ENCODE measurements around the gene LRRC3C. TPM values are rescaled to one million over a fixed set of nuclear protein-coding genes. Genes with fewer than 3 reads are reported as not detected.

LRRC3C gene
- total RNA-seq, 1 donor from 2014 or later: not detected

- FAIRE-seq (no peak), DNase-seq (ENCODE audit: low read depth) (no peak)
- Histone ChIP-seq H3K9ac (ENCODE audit: low read length) (no peak overlapping the region), H3K27ac (ENCODE audit: low read depth, low read length) (no peak overlapping the region), H3K4me1 (ENCODE audit: insufficient read depth, low read length) (peaks cover 34% of the 10 kb centered on the region), H3K4me3 (ENCODE audit: insufficient read depth, low read depth, low read length) (no peak overlapping the region), H2AFZ (ENCODE audit: low read depth, low read length) (no peak overlapping the region), H3K27me3 (ENCODE audit: insufficient read depth, low read length) (no peaks in the 10 kb centered on the region), H4K20me1 (ENCODE audit: insufficient read depth, low read length) (peaks cover 68% of the 10 kb centered on the region), H3K9me3 (ENCODE audit: insufficient read depth, low read depth, low read length) (no peaks in the 10 kb centered on the region), H3K36me3 (ENCODE audit: insufficient read depth, low read length) (peaks cover 25% of the 10 kb centered on the region), H3K4me2 (ENCODE audit: low read length) (no peak overlapping the region), H3K79me2 (ENCODE audit: insufficient read depth, low read length) (peaks cover 43% of the 10 kb centered on the region)
- Mint-ChIP-seq H3K27ac (ENCODE audit: unreplicated experiment) (peak overlapping the region; percentile 34), H3K27me3 (ENCODE audit: low read depth, unreplicated experiment) (no peaks in the 10 kb centered on the region), H3K36me3 (ENCODE audit: low read depth, unreplicated experiment) (peaks cover 28% of the 10 kb centered on the region), H3K4me3 (ENCODE audit: unreplicated experiment) (no peak overlapping the region), H3K9me3 (ENCODE audit: unreplicated experiment) (no peaks in the 10 kb centered on the region), H3K4me1 (ENCODE audit: low read depth, unreplicated experiment) (peaks cover 11% of the 10 kb centered on the region)
- no peak for TF ChIP-seq EZH2 (IDR thresholded peaks at IDR 0.05; ENCODE audit: insufficient read depth, low read length)
- TF ChIP-seq CTCF (IDR thresholded peaks at IDR 0.05; ENCODE audit: insufficient read depth, low read depth, low read length): no peak
These were observed 4.3 kb upstream of the LRRC3C start for GRCh38 chr17:39923230-39923629.

- peak overlapping the region; percentile 100 for H3K4me2 ChIP-seq (ENCODE audit: low read length)
- peaks cover 21% of the 10 kb centered on the region for H3K36me3 ChIP-seq (ENCODE audit: insufficient read depth, low read length)
- DNase-seq (ENCODE audit: low read depth): no peak
- FAIRE-seq: no peak
- peak; percentile 20 for TF ChIP-seq CTCF (IDR thresholded peaks at IDR 0.05; ENCODE audit: insufficient read depth, low read depth, low read length)
- TF ChIP-seq EZH2 (IDR thresholded peaks at IDR 0.05; ENCODE audit: insufficient read depth, low read length): no peak
- Mint-ChIP-seq H3K27me3 (ENCODE audit: low read depth, unreplicated experiment) (no peaks in the 10 kb centered on the region), H3K36me3 (ENCODE audit: low read depth, unreplicated experiment) (peaks cover 23% of the 10 kb centered on the region), H3K9me3 (ENCODE audit: unreplicated experiment) (no peaks in the 10 kb centered on the region), H3K4me3 (ENCODE audit: unreplicated experiment) (no peak overlapping the region), H3K27ac (ENCODE audit: unreplicated experiment) (no peak overlapping the region), H3K4me1 (ENCODE audit: low read depth, unreplicated experiment) (peaks cover 20% of the 10 kb centered on the region)
- peaks cover 43% of the 10 kb centered on the region for H3K79me2 ChIP-seq (ENCODE audit: insufficient read depth, low read length)
- H4K20me1 ChIP-seq (ENCODE audit: insufficient read depth, low read length): peaks cover 68% of the 10 kb centered on the region
- peak overlapping the region; percentile 6 for H3K27ac ChIP-seq (ENCODE audit: low read depth, low read length)
- H3K4me1 ChIP-seq (ENCODE audit: insufficient read depth, low read length): peaks cover 42% of the 10 kb centered on the region
- no peaks in the 10 kb centered on the region for H3K9me3 ChIP-seq (ENCODE audit: insufficient read depth, low read depth, low read length)
- no peak overlapping the region for H2AFZ ChIP-seq (ENCODE audit: low read depth, low read length)
- peak overlapping the region; percentile 27 for H3K9ac ChIP-seq (ENCODE audit: low read length)
- H3K4me3 ChIP-seq (ENCODE audit: insufficient read depth, low read depth, low read length): no peak overlapping the region
- no peaks in the 10 kb centered on the region for H3K27me3 ChIP-seq (ENCODE audit: insufficient read depth, low read length)
These were observed 3.5 kb upstream of the LRRC3C start for GRCh38 chr17:39923836-39924690.

- Histone ChIP-seq H3K79me2 (ENCODE audit: insufficient read depth, low read length) (peaks cover 43% of the 10 kb centered on the region), H3K36me3 (ENCODE audit: insufficient read depth, low read length) (peaks cover 18% of the 10 kb centered on the region), H2AFZ (ENCODE audit: low read depth, low read length) (no peak overlapping the region), H3K27ac (ENCODE audit: low read depth, low read length) (peak overlapping the region; percentile 6), H3K9ac (ENCODE audit: low read length) (peak overlapping the region; percentile 27), H3K9me3 (ENCODE audit: insufficient read depth, low read depth, low read length) (no peaks in the 10 kb centered on the region), H4K20me1 (ENCODE audit: insufficient read depth, low read length) (peaks cover 68% of the 10 kb centered on the region), H3K4me3 (ENCODE audit: insufficient read depth, low read depth, low read length) (no peak overlapping the region), H3K4me2 (ENCODE audit: low read length) (peak overlapping the region; percentile 100), H3K4me1 (ENCODE audit: insufficient read depth, low read length) (peaks cover 47% of the 10 kb centered on the region), H3K27me3 (ENCODE audit: insufficient read depth, low read length) (no peaks in the 10 kb centered on the region)
- TF ChIP-seq CTCF (IDR thresholded peaks at IDR 0.05; ENCODE audit: insufficient read depth, low read depth, low read length) (no peak), EZH2 (IDR thresholded peaks at IDR 0.05; ENCODE audit: insufficient read depth, low read length) (no peak)
- Mint-ChIP-seq H3K4me3 (ENCODE audit: unreplicated experiment) (no peak overlapping the region), H3K27me3 (ENCODE audit: low read depth, unreplicated experiment) (no peaks in the 10 kb centered on the region), H3K4me1 (ENCODE audit: low read depth, unreplicated experiment) (peaks cover 26% of the 10 kb centered on the region), H3K27ac (ENCODE audit: unreplicated experiment) (peak overlapping the region; percentile 41), H3K9me3 (ENCODE audit: unreplicated experiment) (no peaks in the 10 kb centered on the region), H3K36me3 (ENCODE audit: low read depth, unreplicated experiment) (peaks cover 19% of the 10 kb centered on the region)
- FAIRE-seq: no peak
- no peak for DNase-seq (ENCODE audit: low read depth)
These were observed 2.9 kb upstream of the LRRC3C start for GRCh38 chr17:39924691-39925055.
